GM21360 (cell line): ENCODE results near the gene IL20RB.

Source experiments
- ATAC-seq: cut with Tn5 transposase; IDR thresholded peaks from one replicate; pipeline ENCODE4 v1.9.1; 2021; ENCODE audit warnings: mild to moderate bottlenecking, moderate library complexity; ENCODE audit not compliant: unreplicated experiment

The IL20RB gene

GRCh38 chr3:136957751-136958288 lies at the start of gene IL20RB:
TSS of gene IL20RB (plus strand) at chr3:136957983. CDS start at chr3:136958114, 131 bp downstream.
- ATAC-seq, result no peak

- ATAC-seq, result no peak
These were observed 49.5 kb upstream of the IL20RB start for GRCh38 chr3:136908297-136908696.

- no peak for ATAC-seq
These were observed 48.6 kb upstream of the IL20RB start for GRCh38 chr3:136909187-136909586.

- no peak for ATAC-seq
These were observed 47.1 kb upstream of the IL20RB start for GRCh38 chr3:136910697-136911096.

GRCh38 chr3:136913168-136913567 lies 44.6 kb upstream of the IL20RB start:
- ATAC-seq, result no peak

- no peak for ATAC-seq
These were observed 43.0 kb upstream of the IL20RB start for GRCh38 chr3:136914739-136915138.

- no peak for ATAC-seq
These were observed 41.6 kb upstream of the IL20RB start for GRCh38 chr3:136916223-136916622.

GRCh38 chr3:136919799-136920580 lies 37.8 kb upstream of the IL20RB start:
- ATAC-seq, result no peak

GRCh38 chr3:136920904-136921611 lies 36.7 kb upstream of the IL20RB start:
- no peak for ATAC-seq

- no peak for ATAC-seq
These were observed 32.2 kb upstream of the IL20RB start for GRCh38 chr3:136925425-136926190.

- no peak for ATAC-seq
These were observed 29.5 kb upstream of the IL20RB start for GRCh38 chr3:136928240-136928639.

GRCh38 chr3:136929977-136930670 lies 27.7 kb upstream of the IL20RB start:
- no peak for ATAC-seq

- ATAC-seq, result no peak
These were observed 26.2 kb upstream of the IL20RB start for GRCh38 chr3:136931606-136932005.

GRCh38 chr3:136932523-136932922 lies 25.3 kb upstream of the IL20RB start:
- ATAC-seq, result no peak

GRCh38 chr3:136932978-136933772 lies 24.6 kb upstream of the IL20RB start:
- no peak for ATAC-seq

- no peak for ATAC-seq
These were observed 20.6 kb upstream of the IL20RB start for GRCh38 chr3:136937175-136937574.

- ATAC-seq, result no peak
These were observed 19.9 kb upstream of the IL20RB start for GRCh38 chr3:136937851-136938250.

GRCh38 chr3:136938334-136938733 lies 19.4 kb upstream of the IL20RB start:
- ATAC-seq, result no peak

GRCh38 chr3:136939489-136939888 lies 18.3 kb upstream of the IL20RB start:
- ATAC-seq, result no peak

- ATAC-seq, result no peak
These were observed 15.0 kb upstream of the IL20RB start for GRCh38 chr3:136942803-136943202.
